H1 (cell line): ENCODE measurements around the gene LEKR1. TPM values are rescaled to one million over a fixed set of nuclear protein-coding genes. Genes with fewer than 3 reads are reported as not detected.

Experiments
- CTCF ChIA-PET: fragments of 300-600 bp; sonication (Branson Sonifier 250); formaldehyde crosslinking; loops from one replicate; lab custom pipeline; 2021; ENCODE audit not compliant: partially characterized antibody; lab: Charles Lee
- POLR2A ChIA-PET: fragments of 300-600 bp; sonication (Branson Sonifier 250); formaldehyde crosslinking; loops from one replicate; lab custom pipeline; 2021; ENCODE audit warnings: inconsistent platforms; ENCODE audit not compliant: partially characterized antibody; lab: Charles Lee
- DNase-seq, 2 experiments: peaks; one replicate each; pipeline versions ENCODE4 v3.0.0 to v3.0.0-alpha.2; 2010 to 2022; ENCODE audit warnings: low spot score in 2 of 2, low read depth in 1 of 2, mixed read lengths in 1 of 2
- FAIRE-seq: peaks from 2 replicates; lab custom pipeline; 2011; peaks lifted over from hg19 to GRCh38; lab: Jason Lieb, UNC
- H2AFZ ChIP-seq: 2 replicates; pipeline ENCODE4 v1.8.1; 2012; ENCODE audit warnings: low read length, inconsistent platforms
- H2AK5ac ChIP-seq: 2 replicates; pipeline ENCODE4 v1.6.1; 2013; ENCODE audit warnings: low read depth, low read length
- H2BK120ac ChIP-seq: replicated peaks from 2 replicates; pipeline ENCODE3; 2013; ENCODE audit warnings: low read depth, low read length, inconsistent platforms
- H2BK12ac ChIP-seq: 2 replicates; pipeline ENCODE4 v1.6.1; 2013; ENCODE audit warnings: low read depth, low read length
- H2BK15ac ChIP-seq: 2 replicates; pipeline ENCODE4 v1.6.1; 2013; ENCODE audit warnings: low read length
- H2BK20ac ChIP-seq: 2 replicates; pipeline ENCODE4 v1.6.1; 2013; ENCODE audit warnings: low read length
- H2BK5ac ChIP-seq: 2 replicates; pipeline ENCODE4 v1.6.1; 2013; ENCODE audit warnings: low read depth, low read length
- H3K14ac ChIP-seq: 2 replicates; pipeline ENCODE4 v1.6.1; 2013; ENCODE audit warnings: inconsistent platforms; ENCODE audit not compliant: insufficient read length
- H3K18ac ChIP-seq: 2 replicates; pipeline ENCODE4 v1.6.1; 2013; ENCODE audit warnings: low read length; ENCODE audit errors: extremely low read depth
- H3K23ac ChIP-seq: 2 replicates; pipeline ENCODE4 v1.6.1; 2013; ENCODE audit warnings: inconsistent platforms; ENCODE audit not compliant: insufficient read length
- H3K23me2 ChIP-seq: 2 replicates; pipeline ENCODE4 v1.6.1; 2013; ENCODE audit warnings: low read depth, low read length
- H3K27ac ChIP-seq: 2 replicates; pipeline ENCODE4 v1.6.1; 2011; ENCODE audit warnings: low read depth, low read length, inconsistent platforms
- H3K27me3 ChIP-seq, 4 experiments: replicated peaks in 1 of 4; 1 replicate in 1 of 4; 2 replicates in 3 of 4; pipeline versions ENCODE4 v1.6.1 to v1.8.1; 2011 to 2013; ENCODE audit warnings: low read length in 3 of 4, mild to moderate bottlenecking in 3 of 4, inconsistent platforms in 2 of 4, mixed read lengths in 2 of 4, moderate library complexity in 1 of 4; ENCODE audit not compliant: control insufficient read depth in 3 of 4, insufficient read depth in 3 of 4; ENCODE audit errors: extremely low read depth in 1 of 4
- H3K36me3 ChIP-seq, 4 experiments: 2 replicates each; pipeline versions ENCODE4 v1.6.1 to v1.8.1; 2011 to 2013; ENCODE audit warnings: mild to moderate bottlenecking in 4 of 4, low read length in 3 of 4, moderate library complexity in 2 of 4, control low read depth in 1 of 4, inconsistent platforms in 1 of 4; ENCODE audit not compliant: insufficient read depth in 4 of 4, control insufficient read depth in 2 of 4
- H3K4ac ChIP-seq: replicated peaks from 2 replicates; pipeline ENCODE3; 2013; ENCODE audit warnings: low read length, low read depth, mixed read lengths, inconsistent platforms; ENCODE audit not compliant: insufficient read length
- H3K4me1 ChIP-seq, 4 experiments: replicated peaks in 1 of 4; 1 replicate in 1 of 4; 2 replicates in 3 of 4; pipeline versions ENCODE4 v1.6.1 to v1.8.1; 2011 to 2013; ENCODE audit warnings: low read length in 3 of 4, inconsistent platforms in 2 of 4, mixed read lengths in 1 of 4; ENCODE audit not compliant: insufficient read depth in 4 of 4, control insufficient read depth in 3 of 4
- H3K4me2 ChIP-seq, 2 experiments: 2 replicates each; pipeline versions ENCODE4 v1.6.1 to v1.8.1; 2011 to 2013; ENCODE audit warnings: low read depth in 2 of 2, low read length in 2 of 2, control low read depth in 1 of 2, inconsistent platforms in 1 of 2, mild to moderate bottlenecking in 1 of 2; ENCODE audit not compliant: insufficient read depth in 1 of 2
- H3K4me3 ChIP-seq, 4 experiments: fragments of 200-600, 300-600 bp in 1 of 4; sonication (generic), shearing (Covaris generic), sonication (Bioruptor Twin) in 1 of 4; 2 replicates each; pipeline versions ENCODE4 v1.5.1 to v1.8.1; 2011 to 2016; ENCODE audit warnings: low read length in 4 of 4, low read depth in 3 of 4, control low read depth in 2 of 4, inconsistent platforms in 2 of 4, mild to moderate bottlenecking in 2 of 4, mixed read lengths in 1 of 4, moderate library complexity in 1 of 4; ENCODE audit not compliant: insufficient read depth in 2 of 4; ENCODE audit errors: extremely low read depth in 1 of 4
- H3K56ac ChIP-seq: replicated peaks from 2 replicates; pipeline ENCODE3; 2013; ENCODE audit warnings: low read depth, mild to moderate bottlenecking, mixed read lengths, low read length, inconsistent platforms; ENCODE audit not compliant: insufficient read length
- H3K79me1 ChIP-seq: 2 replicates; pipeline ENCODE4 v1.6.1; 2013; ENCODE audit warnings: low read depth, low read length, control low read depth
- H3K79me2 ChIP-seq, 2 experiments: 2 replicates each; pipeline versions ENCODE4 v1.6.1 to v1.8.1; 2012 to 2013; ENCODE audit warnings: low read length in 2 of 2, mild to moderate bottlenecking in 2 of 2, inconsistent platforms in 1 of 2; ENCODE audit not compliant: insufficient read depth in 2 of 2, control insufficient read depth in 1 of 2
- H3K9ac ChIP-seq, 4 experiments: replicated peaks in 1 of 4; 1 replicate in 1 of 4; 2 replicates in 3 of 4; pipeline versions ENCODE4 v1.6.1 to v1.8.1; 2011 to 2013; ENCODE audit warnings: low read depth in 3 of 4, low read length in 3 of 4, control low read depth in 2 of 4, mild to moderate bottlenecking in 2 of 4, moderate library complexity in 2 of 4, inconsistent platforms in 1 of 4; ENCODE audit errors: extremely low read depth in 1 of 4
- H3K9me3 ChIP-seq, 2 experiments: 2 replicates each; pipeline versions ENCODE4 v1.6.1 to v1.8.1; 2012 to 2013; ENCODE audit warnings: mild to moderate bottlenecking in 2 of 2, moderate library complexity in 2 of 2, control low read depth in 1 of 2, inconsistent platforms in 1 of 2, low read depth in 1 of 2, low read length in 1 of 2, mixed read lengths in 1 of 2; ENCODE audit not compliant: insufficient read depth in 2 of 2
- H4K20me1 ChIP-seq, 2 experiments: replicated peaks in 1 of 2; 2 replicates each; pipeline versions ENCODE3 to v1.8.1; 2011 to 2013; ENCODE audit warnings: inconsistent platforms in 2 of 2, low read length in 2 of 2, mild to moderate bottlenecking in 1 of 2; ENCODE audit not compliant: insufficient read depth in 2 of 2, control insufficient read depth in 1 of 2
- H4K5ac ChIP-seq: 2 replicates; pipeline ENCODE4 v1.6.1; 2013; ENCODE audit warnings: low read length, low read depth, mixed read lengths, inconsistent platforms; ENCODE audit not compliant: insufficient read length
- H4K8ac ChIP-seq: 2 replicates; pipeline ENCODE4 v1.8.0; 2013; ENCODE audit warnings: mild to moderate bottlenecking, moderate library complexity, low read length, inconsistent platforms; ENCODE audit not compliant: insufficient read depth; ENCODE audit errors: extremely low read depth
- H4K91ac ChIP-seq: replicated peaks from 2 replicates; pipeline ENCODE3; 2013; ENCODE audit warnings: low read length, mixed read lengths, inconsistent platforms; ENCODE audit not compliant: insufficient read length
- ASH2L ChIP-seq: fragments of 200-600, 300-600 bp; sonication (generic); IDR thresholded peaks from one replicate; pipeline ENCODE4 v1.7.1; 2017; ENCODE audit warnings: low read length
- ATF2 ChIP-seq: IDR thresholded peaks from 2 replicates; pipeline ENCODE4 v1.6.1; 2012; ENCODE audit warnings: low read length, inconsistent platforms
- BACH1 ChIP-seq: IDR thresholded peaks from 2 replicates; pipeline ENCODE4 v1.6.1; 2012; ENCODE audit warnings: low read length, improper control_type of control experiment
- CHD1 ChIP-seq: IDR thresholded peaks from 2 replicates; pipeline ENCODE4 v1.6.1; 2012; ENCODE audit warnings: low read depth, low read length, improper control_type of control experiment
- CHD2 ChIP-seq: IDR thresholded peaks from 2 replicates; pipeline ENCODE4 v1.6.1; 2012; ENCODE audit warnings: low read length, improper control_type of control experiment
- KDM1A ChIP-seq: fragments of 200-600, 300-600 bp; sonication (generic); IDR thresholded peaks from 2 replicates; pipeline ENCODE4 v1.7.1; 2016; ENCODE audit warnings: mild to moderate bottlenecking, low read length, borderline replicate concordance
- KDM4A ChIP-seq: IDR thresholded peaks from one replicate; pipeline ENCODE4 v1.7.1; 2012; ENCODE audit warnings: low read depth, mild to moderate bottlenecking, moderate library complexity, low read length, inconsistent platforms; ENCODE audit not compliant: severe bottlenecking
- PHF8 ChIP-seq: fragments of 200-600 bp; sonication (generic); conservative IDR thresholded peaks from 2 replicates; pipeline ENCODE4 v1.7.1; 2012; ENCODE audit warnings: low read depth, mild to moderate bottlenecking, inconsistent platforms, low read length, moderate library complexity
- RBBP5 ChIP-seq: IDR thresholded peaks from 2 replicates; pipeline ENCODE4 v1.7.1; 2012; ENCODE audit warnings: low read depth, mild to moderate bottlenecking, inconsistent platforms, low read length, moderate library complexity, borderline replicate concordance
- SRF ChIP-seq: IDR thresholded peaks from 2 replicates; pipeline ENCODE4 v1.6.1; 2011; ENCODE audit warnings: mild to moderate bottlenecking, low read depth, low read length, moderate library complexity
- TAF7 ChIP-seq: optimal IDR thresholded peaks from 2 replicates; pipeline ENCODE3; 2011; ENCODE audit warnings: low read depth, mild to moderate bottlenecking, inconsistent platforms, low read length, moderate library complexity, borderline replicate concordance
- TBP ChIP-seq: IDR thresholded peaks from 2 replicates; pipeline ENCODE4 v1.6.1; 2011; ENCODE audit warnings: low read depth, low read length, improper control_type of control experiment
- WGBS, 2 experiments: shearing (Covaris generic) in 1 of 2; methylation state at CpG; one replicate each; pipeline versions ENCODE4 v1.1.6 to v1.1.7; 2013 to 2015; ENCODE audit warnings: low lambda C conversion rate in 2 of 2, mixed read lengths in 2 of 2, inconsistent platforms in 1 of 2, low coverage in 1 of 2, missing lambda C conversion rate in 1 of 2; ENCODE audit not compliant: insufficient replicate concordance in 2 of 2, insufficient coverage in 1 of 2, insufficient read length in 1 of 2; ENCODE audit errors: extremely low coverage in 1 of 2, missing lambda C conversion rate in 1 of 2; 5-methylcytosine and 5-hydroxymethylcytosine counted together
- polyA plus RNA-seq, 7 experiments: library from polyadenylated mRNA; depleted of rRNA in 3 of 7; stranded (reverse) in 5 of 7; unstranded in 2 of 7; fragments of >200 nt in 5 of 7; fragments of 200-250 nt in 2 of 7; gene quantifications; 1 replicate in 5 of 7; 2 replicates in 1 of 7; 4 replicates in 1 of 7; pipeline versions ENCODE4 v1.2.1 to v1.2.3, GENCODE V29; 2011 to 2013; ENCODE audit warnings: missing spikeins in 2 of 7, mixed read lengths in 2 of 7
- total RNA-seq: library from RNA; stranded (reverse); fragmentation: NEBNext Ultra II Directional; extraction: Animal tissue kit (Norgen Biotek cat#: 25700); gene quantifications from 2 replicates; pipeline ENCODE4 v1.2.1, GENCODE V29; 2021

LEKR1 gene
- total and polyA plus RNA-seq, 2 of the 8 experiments (the other 6 are each of a cell fraction or from before 2014, with no cell fraction given), result 0.08 TPM; not detected in 1

GRCh38 chr3:156948402-156949210 is 122.5 kb downstream of the LEKR1 start:
- Histone ChIP-seq H3K23ac (no peak overlapping the region), H3K36me3 (no peaks in the 10 kb centered on the region), H2BK20ac (no peak overlapping the region), H3K9ac (no peak overlapping the region), H4K20me1 (no peaks in the 10 kb centered on the region), H2BK12ac (no peak overlapping the region), H2BK5ac (no peak overlapping the region), H3K4me3 (no peak overlapping the region), H3K27ac (no peak overlapping the region), H3K18ac (no peak overlapping the region), H3K14ac (no peak overlapping the region), H4K5ac (no peak overlapping the region), H3K23me2 (no peaks in the 10 kb centered on the region), H3K79me1 (no peaks in the 10 kb centered on the region), H3K4me2 (no peak overlapping the region), H3K4ac (no peak overlapping the region), H2AK5ac (no peak overlapping the region), H2BK15ac (no peak overlapping the region), H3K79me2 (no peaks in the 10 kb centered on the region), H3K27me3 (no peaks in the 10 kb centered on the region), H3K9me3 (no peaks in the 10 kb centered on the region), H2BK120ac (no peak overlapping the region)
- DNase-seq (no peak), FAIRE-seq (no peak)
- POLR2A ChIA-PET, result no interaction called here
- 82% methylated on average over 2 of the region's 2 CpGs; no CpG with 5 or more reads in 1 of the 2 experiments for WGBS, 2 experiments
- TF ChIP-seq CHD1 (no peak), KDM1A (no peak), ATF2 (no peak), BACH1 (no peak), SRF (no peak), PHF8 (no peak), RBBP5 (no peak), ASH2L (no peak), TAF7 (no peak), CHD2 (no peak), KDM4A (no peak), TBP (no peak)
- TF ChIP-seq, all 59 proteins: peak for 0
- no peak overlapping the region for H4K91ac ChIP-seq
- CTCF ChIA-PET, result no interaction called here
- no peak overlapping the region; the same call in 1 of the 2 replicates for H2AFZ ChIP-seq
- no peaks in the 10 kb centered on the region for H3K4me1 ChIP-seq
- no peak overlapping the region for H4K8ac ChIP-seq
- no peak overlapping the region for H3K56ac ChIP-seq
